Stimulated activated CD4-positive, alpha-beta T cell treated with anti-CD3 and anti-CD28 coated beads, Interleukin-4, amount 100 ng/mL, for 24 hours (primary cell): ENCODE data around the gene LRRC74B.

Source experiments
- DNase-seq: peaks from one replicate; pipeline ENCODE4 v3.0.0-alpha.2; 2020

LRRC74B gene

GRCh38 chr22:21108379-21109115 lies 62.8 kb downstream of the LRRC74B start:
- no peak for DNase-seq
